ENCODE results near the gene BCAR1.
"Not testable (repeated sequence)": the region's sequence is repeated elsewhere in the genome, so short reads cannot be mapped to it uniquely, and the experiment has no call there.

BCAR1 gene

GRCh38 chr16:75251280-75252048 is at the start of gene BCAR1:
Gene BCAR1, minus strand, starts transcription at chr16:75251624. Its CDS starts 142 bp downstream, at chr16:75251482.
- DNase-seq (ENCODE audit: low read depth), result no peak

GRCh38 chr16:75298267-75298666 is 46.8 kb upstream of the BCAR1 start:
- no peak for DNase-seq (ENCODE audit: low read depth)

GRCh38 chr16:75296606-75297005 is 45.2 kb upstream of the BCAR1 start:
- no peak for DNase-seq (ENCODE audit: low read depth)

GRCh38 chr16:75294773-75295459 is 43.5 kb upstream of the BCAR1 start:
- DNase-seq (ENCODE audit: low read depth), result no peak

GRCh38 chr16:75293772-75294171 is 42.3 kb upstream of the BCAR1 start:
- DNase-seq (ENCODE audit: low read depth), result no peak

- DNase-seq (ENCODE audit: low read depth), result no peak
Measured at GRCh38 chr16:75293173-75293572, 41.7 kb upstream of the BCAR1 start.

GRCh38 chr16:75292691-75293090 is 41.3 kb upstream of the BCAR1 start:
- no peak for DNase-seq (ENCODE audit: low read depth)

- DNase-seq (ENCODE audit: low read depth), result no peak
Measured at GRCh38 chr16:75289189-75289588, 37.8 kb upstream of the BCAR1 start.

GRCh38 chr16:75288596-75289120 is 37.2 kb upstream of the BCAR1 start:
- DNase-seq (ENCODE audit: low read depth), result no peak

- no peak for DNase-seq (ENCODE audit: low read depth)
Measured at GRCh38 chr16:75288181-75288580, 36.8 kb upstream of the BCAR1 start.

- DNase-seq (ENCODE audit: low read depth), result no peak
Measured at GRCh38 chr16:75287708-75288107, 36.3 kb upstream of the BCAR1 start.

GRCh38 chr16:75286389-75286788 is 35.0 kb upstream of the BCAR1 start:
- DNase-seq (ENCODE audit: low read depth), result no peak

GRCh38 chr16:75282466-75283281 is 31.2 kb upstream of the BCAR1 start:
- no peak for DNase-seq (ENCODE audit: low read depth)

GRCh38 chr16:75281826-75282225 is 30.4 kb upstream of the BCAR1 start:
- no peak for DNase-seq (ENCODE audit: low read depth)

GRCh38 chr16:75281009-75281408 is 29.6 kb upstream of the BCAR1 start:
- DNase-seq (ENCODE audit: low read depth), result not testable (repeated sequence)

- DNase-seq (ENCODE audit: low read depth), result no peak
Measured at GRCh38 chr16:75280331-75280804, 28.9 kb upstream of the BCAR1 start.

GRCh38 chr16:75279305-75279704 is 27.9 kb upstream of the BCAR1 start:
- DNase-seq (ENCODE audit: low read depth), result no peak

- DNase-seq (ENCODE audit: low read depth), result no peak
Measured at GRCh38 chr16:75273054-75273925, 21.9 kb upstream of the BCAR1 start.

- DNase-seq (ENCODE audit: low read depth), result not testable (repeated sequence)
Measured at GRCh38 chr16:75272629-75273028, 21.2 kb upstream of the BCAR1 start.

GRCh38 chr16:75272097-75272551 is 20.7 kb upstream of the BCAR1 start:
- DNase-seq (ENCODE audit: low read depth), result no peak

- no peak for DNase-seq (ENCODE audit: low read depth)
Measured at GRCh38 chr16:75271441-75272096, 20.1 kb upstream of the BCAR1 start.
